Activated CD8-positive, alpha-beta memory T cell treated with anti-CD3 and anti-CD28 coated beads, Interleukin-2, amount 50 U/mL, for 24 hours (primary cell): ENCODE measurements around the gene NUPR1.
"Not testable (repeated sequence)": the region's sequence is repeated elsewhere in the genome, so short reads cannot be mapped to it uniquely, and the experiment has no call there.

ENCODE experiments used
- DNase-seq: peaks from one replicate; pipeline ENCODE4 v3.0.0-alpha.2; 2020; ENCODE audit errors: extremely low read depth

Gene NUPR1

GRCh38 chr16:28554634-28555423 lies 16.1 kb upstream of the NUPR1 start:
- DNase-seq, result no peak

DNA sequence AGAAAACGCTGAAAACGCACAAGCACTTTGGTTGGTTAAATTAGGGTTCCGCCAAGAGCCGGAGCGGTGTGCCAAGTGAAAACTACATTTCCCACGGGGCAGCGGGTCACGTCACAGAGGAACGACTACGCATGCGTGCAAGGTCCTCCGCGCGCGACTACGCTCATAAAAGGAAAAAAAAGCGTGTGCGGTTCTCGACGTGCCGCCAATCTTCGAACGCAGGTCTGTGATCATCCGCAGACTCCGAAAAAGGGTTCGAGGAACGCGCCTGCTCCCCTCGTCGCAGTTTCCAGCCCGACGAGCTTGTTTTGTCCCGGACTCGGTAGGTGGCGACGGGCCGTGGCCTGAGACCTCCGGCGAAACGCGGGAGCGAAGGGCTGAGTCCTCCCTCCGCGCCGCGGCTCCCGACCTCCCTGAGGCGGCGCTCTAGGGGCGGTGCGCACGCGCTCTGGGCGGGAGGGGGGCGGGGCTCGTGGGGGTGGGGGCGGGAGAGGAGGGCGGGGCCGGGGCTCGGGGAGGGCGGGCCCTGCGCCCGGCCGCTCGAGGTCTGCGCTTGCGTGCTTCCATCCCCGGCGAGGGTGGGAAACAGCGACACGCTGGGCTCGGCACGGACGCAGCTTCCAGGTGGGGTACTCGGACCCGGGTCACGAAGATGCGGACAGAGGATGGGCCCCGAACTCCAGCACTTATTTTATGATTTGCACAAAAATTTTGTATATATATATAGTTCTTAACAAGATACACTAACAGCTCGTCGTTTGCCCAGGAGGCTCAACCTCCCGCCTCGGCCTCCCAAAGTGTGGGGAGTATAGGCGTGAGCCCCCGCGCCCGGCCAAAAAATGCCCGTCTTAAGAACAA lies 15.2 kb upstream of the NUPR1 start, which contains the start of gene SGF29:
TSS of gene SGF29 (plus strand) at position 145 of the 858 bp plus-strand sequence. CDS start 27,150 bp downstream, outside the sequence.
- DNase-seq, result peak; percentile 87

GRCh38 chr16:28549301-28549899 lies 10.6 kb upstream of the NUPR1 start:
- no peak for DNase-seq

- DNase-seq, result no peak
Observed at GRCh38 chr16:28548306-28548802, 9.6 kb upstream of the NUPR1 start.

DNA sequence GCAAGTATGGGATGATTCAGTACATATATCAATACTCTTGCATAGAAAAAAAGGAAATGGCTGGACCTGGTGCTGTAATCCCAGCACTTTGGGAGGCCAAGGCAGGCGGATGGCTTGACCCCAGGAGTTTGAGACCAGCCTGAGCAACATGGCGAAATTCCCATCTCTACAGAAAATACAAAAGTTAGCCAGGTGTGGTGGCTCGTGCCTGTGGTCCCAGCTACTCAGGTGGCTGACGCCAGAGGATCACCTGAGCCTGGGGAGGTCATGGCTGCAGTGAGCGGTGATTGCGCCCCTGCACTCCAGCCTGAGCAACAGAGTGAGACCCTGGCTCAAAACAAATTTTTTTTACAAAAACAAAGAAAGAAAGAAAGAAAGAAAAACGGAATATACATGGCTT lies 7.9 kb upstream of the NUPR1 start:
- no peak for DNase-seq

DNA sequence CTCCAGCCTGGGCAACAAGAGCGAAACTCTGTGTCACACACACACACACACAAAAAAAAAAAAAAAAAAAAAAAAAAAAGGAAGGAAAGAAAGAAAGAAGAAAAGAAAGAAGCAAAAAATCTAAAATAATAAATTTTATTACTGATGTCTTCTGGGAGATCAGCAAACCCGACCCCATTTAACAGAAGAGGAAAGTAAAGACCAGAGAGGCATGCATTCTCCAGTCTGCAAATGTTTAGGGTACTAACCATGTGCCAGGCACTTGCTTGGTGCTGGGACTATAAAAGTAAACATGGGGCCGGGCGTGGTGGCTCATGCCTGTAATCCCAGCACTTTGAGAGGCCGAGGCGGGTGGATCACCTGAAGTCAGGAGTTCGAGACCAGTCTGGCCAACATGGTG lies 7.2 kb upstream of the NUPR1 start:
- DNase-seq, result not testable (repeated sequence)

DNA sequence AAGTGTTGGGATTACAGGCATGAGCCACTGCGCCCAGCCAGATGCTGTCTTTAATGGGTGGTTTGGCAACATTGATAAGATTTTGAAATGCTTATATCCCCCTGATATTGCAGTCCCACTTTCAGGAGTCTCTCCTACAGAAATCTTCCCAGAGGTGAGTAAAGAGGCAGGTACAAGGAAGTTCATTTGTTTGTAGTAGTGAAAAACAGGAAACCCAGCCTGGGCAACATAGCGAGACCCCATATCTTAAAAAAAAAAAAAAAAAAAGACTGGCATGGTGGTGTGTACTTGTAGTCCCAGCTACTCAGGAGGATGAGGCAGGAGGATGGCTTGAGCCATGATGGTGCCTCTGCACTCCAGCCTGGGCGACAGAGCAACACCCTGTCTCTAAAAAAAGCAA lies 6.2 kb upstream of the NUPR1 start:
- DNase-seq, result no peak

- no peak for DNase-seq
Observed at GRCh38 chr16:28543072-28543471, 4.3 kb upstream of the NUPR1 start.

DNA sequence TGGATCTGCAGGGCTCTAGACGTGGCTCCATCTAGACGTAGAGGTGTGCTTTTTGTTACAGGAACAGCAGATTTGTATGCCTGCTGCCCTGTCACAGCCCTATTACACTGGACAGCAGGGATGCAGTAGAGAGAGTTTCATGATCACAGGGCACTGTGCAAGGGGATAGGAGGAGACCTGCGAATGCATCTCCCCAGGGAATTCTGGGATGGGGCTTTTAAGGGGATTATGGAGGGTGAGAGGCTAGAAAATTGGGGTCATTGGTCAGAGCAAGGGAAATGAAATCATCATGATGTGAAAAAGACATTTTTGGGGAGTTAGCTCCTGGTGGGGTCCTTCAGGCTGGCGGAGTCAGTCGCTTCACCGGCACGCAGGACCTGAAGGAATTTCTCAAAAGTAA lies 3.9 kb upstream of the NUPR1 start:
- no peak for DNase-seq

GRCh38 chr16:28540346-28540745 lies 1.6 kb upstream of the NUPR1 start:
- DNase-seq, result no peak

DNA sequence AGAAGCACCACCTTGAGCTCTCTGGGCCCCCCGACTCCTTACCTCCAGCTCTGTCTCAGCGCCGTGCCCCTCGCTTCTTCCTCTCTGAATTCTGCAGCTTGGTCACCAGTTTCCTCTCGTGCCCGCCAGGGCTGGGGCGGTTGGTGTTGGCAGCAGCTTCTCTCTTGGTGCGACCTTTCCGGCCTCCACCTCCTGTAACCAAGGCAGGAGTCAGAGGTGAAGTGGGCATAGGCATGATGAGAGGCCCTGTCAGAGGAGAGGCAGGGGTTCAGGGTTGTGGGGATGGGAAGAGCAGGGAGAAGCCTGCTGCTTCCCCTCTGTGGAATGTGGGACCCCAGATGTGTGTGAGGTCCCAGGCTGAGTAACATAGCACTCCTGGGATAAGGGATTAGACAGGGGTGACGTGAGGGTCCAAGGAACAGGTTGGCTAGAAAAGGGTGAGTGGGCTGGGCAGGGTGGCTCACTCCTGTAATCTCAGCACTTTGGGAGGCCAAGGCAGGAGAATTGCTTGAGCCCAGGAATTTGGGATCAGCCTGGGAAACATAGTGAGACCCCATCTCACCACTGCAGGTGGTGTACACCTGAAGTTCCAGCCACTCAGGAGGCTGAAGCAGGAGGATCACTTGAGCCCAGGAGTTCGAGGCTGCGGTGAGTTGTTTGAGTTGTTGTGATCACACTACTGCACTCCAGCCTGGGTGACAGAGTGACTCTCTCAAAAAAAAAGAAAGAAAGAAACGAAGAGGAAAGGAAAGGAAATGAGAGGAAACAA lies 626 bp downstream of the NUPR1 start:
- DNase-seq, result no peak

- no peak for DNase-seq
Observed at GRCh38 chr16:28537076-28537475, 1.7 kb downstream of the NUPR1 start.

- no peak for DNase-seq
Observed at GRCh38 chr16:28534542-28535373, 4.0 kb downstream of the NUPR1 start.

GRCh38 chr16:28532940-28533647 lies 5.7 kb downstream of the NUPR1 start:
- DNase-seq, result no peak

DNA sequence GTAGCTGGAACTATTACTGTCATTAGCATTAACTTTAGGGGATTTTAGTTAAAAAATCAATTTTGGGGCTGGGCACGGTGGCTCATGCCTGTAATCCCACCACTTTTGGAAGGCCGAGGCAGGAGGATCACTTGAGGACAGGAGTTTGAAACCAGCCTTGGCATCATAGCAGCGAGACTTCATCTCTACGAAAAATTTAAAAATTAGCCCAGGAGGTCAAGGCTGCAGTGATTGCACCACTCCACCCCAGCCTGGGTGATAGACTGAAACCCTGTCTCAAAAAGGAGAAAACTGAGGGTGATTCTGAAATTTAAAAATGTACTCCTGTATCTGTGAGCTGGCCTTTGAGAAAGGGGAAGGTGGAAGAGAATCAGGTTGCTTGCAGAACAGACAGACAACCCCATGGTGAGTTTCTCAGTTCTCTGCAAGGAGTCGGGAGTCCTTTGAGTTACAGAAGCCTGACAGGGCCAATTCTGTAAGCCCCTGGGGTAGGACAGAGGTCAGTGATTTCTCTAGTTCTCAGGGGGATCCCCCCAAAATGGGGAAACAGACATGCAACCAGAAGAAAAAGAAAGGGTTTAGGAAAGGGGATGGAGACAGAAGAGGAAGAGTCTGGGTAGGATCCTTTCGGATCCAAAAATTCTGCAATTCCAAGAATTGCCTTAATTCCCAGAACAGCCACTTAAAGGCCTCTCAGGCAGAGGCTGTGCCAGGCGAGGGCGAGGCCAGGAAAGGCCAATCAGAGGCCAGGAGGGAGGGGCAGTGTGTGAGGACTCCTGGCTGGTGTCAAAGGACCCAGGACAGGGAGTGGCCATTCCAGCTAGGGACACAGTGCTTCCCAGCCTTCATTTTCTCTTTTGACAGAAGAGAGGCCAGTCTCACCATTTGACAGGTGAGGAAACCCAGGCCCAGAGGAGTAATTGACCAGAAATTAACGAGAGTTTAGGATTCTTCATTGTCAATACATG lies 6.7 kb downstream of the NUPR1 start:
- no peak for DNase-seq

DNA sequence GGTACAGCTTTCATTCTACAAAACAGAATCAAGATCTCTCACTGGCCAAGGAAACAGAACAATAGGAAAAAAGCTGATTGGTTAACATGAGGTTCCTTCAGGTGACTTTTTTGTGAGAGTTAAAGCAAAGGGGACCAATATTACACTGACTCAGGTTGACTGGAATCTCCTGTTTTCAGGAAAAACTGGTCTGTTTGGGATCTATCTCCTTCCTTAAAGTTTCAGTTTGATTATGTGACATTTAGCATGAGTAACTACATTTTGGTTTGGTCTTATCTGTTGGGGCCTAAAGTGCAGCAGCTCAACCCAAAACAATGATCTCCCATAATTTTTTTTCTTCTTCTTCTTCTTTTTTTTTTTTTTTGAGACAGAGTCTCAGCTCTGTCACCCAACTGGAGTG lies 9.7 kb downstream of the NUPR1 start:
- no peak for DNase-seq

- no peak for DNase-seq
Observed at GRCh38 chr16:28528463-28528867, 10.3 kb downstream of the NUPR1 start.

- no peak for DNase-seq
Observed at GRCh38 chr16:28527985-28528384, 10.8 kb downstream of the NUPR1 start.
